ENCODE data around the gene ZNF205. TPM values are rescaled to one million over a fixed set of nuclear protein-coding genes. Genes with fewer than 3 reads are reported as not detected.

The ZNF205 gene
- polyA plus RNA-seq, 3 donors = 1.0 to 6.7 (median 1.3) TPM

GRCh38 chr16:3088450-3088849 is 23.9 kb upstream of the ZNF205 start:
- H3K4me2 ChIP-seq (replicated peaks; ENCODE audit: extremely low read depth, low read length, poor library complexity, severe bottlenecking) = no peak overlapping the region
- TF ChIP-seq, protein P1, sequence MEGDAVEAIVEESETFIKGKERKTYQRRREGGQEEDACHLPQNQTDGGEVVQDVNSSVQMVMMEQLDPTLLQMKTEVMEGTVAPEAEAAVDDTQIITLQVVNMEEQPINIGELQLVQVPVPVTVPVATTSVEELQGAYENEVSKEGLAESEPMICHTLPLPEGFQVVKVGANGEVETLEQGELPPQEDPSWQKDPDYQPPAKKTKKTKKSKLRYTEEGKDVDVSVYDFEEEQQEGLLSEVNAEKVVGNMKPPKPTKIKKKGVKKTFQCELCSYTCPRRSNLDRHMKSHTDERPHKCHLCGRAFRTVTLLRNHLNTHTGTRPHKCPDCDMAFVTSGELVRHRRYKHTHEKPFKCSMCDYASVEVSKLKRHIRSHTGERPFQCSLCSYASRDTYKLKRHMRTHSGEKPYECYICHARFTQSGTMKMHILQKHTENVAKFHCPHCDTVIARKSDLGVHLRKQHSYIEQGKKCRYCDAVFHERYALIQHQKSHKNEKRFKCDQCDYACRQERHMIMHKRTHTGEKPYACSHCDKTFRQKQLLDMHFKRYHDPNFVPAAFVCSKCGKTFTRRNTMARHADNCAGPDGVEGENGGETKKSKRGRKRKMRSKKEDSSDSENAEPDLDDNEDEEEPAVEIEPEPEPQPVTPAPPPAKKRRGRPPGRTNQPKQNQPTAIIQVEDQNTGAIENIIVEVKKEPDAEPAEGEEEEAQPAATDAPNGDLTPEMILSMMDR (IDR thresholded peaks at IDR 0.05) = no peak
- H3K4me1 ChIP-seq (ENCODE audit: control insufficient read depth in 1 of 2, insufficient read depth in 2 of 2, low read length in 2 of 2) = peaks cover 32% of the 10 kb centered on the region in 2 donors
- peaks cover 15% of the 10 kb centered on the region for H3K79me2 ChIP-seq (ENCODE audit: insufficient read depth, low read length)
- no peak overlapping the region for H3K4me3 Mint-ChIP-seq
- DNase-seq = no peak
- H3K27me3 ChIP-seq (ENCODE audit: control insufficient read depth in 2 of 2, insufficient read depth in 2 of 2, low read length in 2 of 2) = no peaks in the 10 kb centered on the region
- H3K9me3 Mint-ChIP-seq = no peaks in the 10 kb centered on the region
- peaks cover 0 to 16% of the 10 kb centered on the region in 2 donors for H3K36me3 Mint-ChIP-seq
- H2AFZ ChIP-seq (ENCODE audit: insufficient read depth, low read depth, low read length, poor library complexity, severe bottlenecking) = no peak overlapping the region
- intact Hi-C loops (cut with micrococcal nuclease) = no loop called here
- no peak overlapping the region for H3K27ac Mint-ChIP-seq
- H3K4me3 ChIP-seq (replicated peaks in 1 of 3; ENCODE audit: low read depth in 2 of 3, low read length in 3 of 3) = no peak overlapping the region
- WGBS (ENCODE audit: insufficient coverage) = 95% methylated on average over 6 of the region's 7 CpGs
- no peaks in the 10 kb centered on the region for H4K20me1 ChIP-seq (ENCODE audit: insufficient read depth, low read length)
- no peak overlapping the region for H3K27ac ChIP-seq (ENCODE audit: low read depth in 1 of 2, low read length in 2 of 2)
- H3K4me1 Mint-ChIP-seq = peaks cover 44% of the 10 kb centered on the region
- peaks cover 0 to 5% (median 0%) of the 10 kb centered on the region in 3 donors for H3K27me3 Mint-ChIP-seq (ENCODE audit: low read depth in 3 of 3)
- H3K9me3 ChIP-seq (replicated peaks in 1 of 2; ENCODE audit: control insufficient read depth in 1 of 2, insufficient read depth in 1 of 2, low read length in 2 of 2) = no peaks in the 10 kb centered on the region
- H3K36me3 ChIP-seq (replicated peaks in 1 of 2; ENCODE audit: control insufficient read depth in 1 of 2, insufficient read depth in 2 of 2, low read length in 2 of 2) = no peaks in the 10 kb centered on the region
- no peak overlapping the region for H3K9ac ChIP-seq (ENCODE audit: insufficient read depth, low read length, poor library complexity, severe bottlenecking)

GRCh38 chr16:3088925-3089716 is 23.3 kb upstream of the ZNF205 start:
- peaks cover 15% of the 10 kb centered on the region for H3K79me2 ChIP-seq (ENCODE audit: insufficient read depth, low read length)
- no peak overlapping the region for H3K9ac ChIP-seq (ENCODE audit: insufficient read depth, low read length, poor library complexity, severe bottlenecking)
- H3K4me1 ChIP-seq (ENCODE audit: control insufficient read depth in 1 of 2, insufficient read depth in 2 of 2, low read length in 2 of 2) = peaks cover 32% of the 10 kb centered on the region in 2 donors
- no peak overlapping the region for H3K27ac ChIP-seq (ENCODE audit: low read depth in 1 of 2, low read length in 2 of 2)
- H3K4me1 Mint-ChIP-seq = peaks cover 42% of the 10 kb centered on the region
- H2AFZ ChIP-seq (ENCODE audit: insufficient read depth, low read depth, low read length, poor library complexity, severe bottlenecking) = no peak overlapping the region
- no peak overlapping the region for H3K27ac Mint-ChIP-seq
- peaks cover 0 to 10% of the 10 kb centered on the region in 2 donors for H3K36me3 Mint-ChIP-seq
- H3K27me3 Mint-ChIP-seq (ENCODE audit: low read depth in 3 of 3) = peaks cover 0 to 5% (median 0%) of the 10 kb centered on the region in 3 donors
- intact Hi-C loops (cut with micrococcal nuclease) = no loop called here
- H4K20me1 ChIP-seq (ENCODE audit: insufficient read depth, low read length) = no peaks in the 10 kb centered on the region
- TF ChIP-seq, protein P1 (IDR thresholded peaks at IDR 0.05) = no peak
- no peaks in the 10 kb centered on the region for H3K9me3 Mint-ChIP-seq
- H3K36me3 ChIP-seq (replicated peaks in 1 of 2; ENCODE audit: control insufficient read depth in 1 of 2, insufficient read depth in 2 of 2, low read length in 2 of 2) = no peaks in the 10 kb centered on the region
- DNase-seq = no peak
- H3K9me3 ChIP-seq (replicated peaks in 1 of 2; ENCODE audit: control insufficient read depth in 1 of 2, insufficient read depth in 1 of 2, low read length in 2 of 2) = no peaks in the 10 kb centered on the region
- WGBS (ENCODE audit: insufficient coverage) = 97% methylated on average over 70 of the region's 71 CpGs
- no peak overlapping the region for H3K4me2 ChIP-seq (replicated peaks; ENCODE audit: extremely low read depth, low read length, poor library complexity, severe bottlenecking)
- H3K27me3 ChIP-seq (ENCODE audit: control insufficient read depth in 2 of 2, insufficient read depth in 2 of 2, low read length in 2 of 2) = no peaks in the 10 kb centered on the region
- no peak overlapping the region for H3K4me3 ChIP-seq (replicated peaks in 1 of 3; ENCODE audit: low read depth in 2 of 3, low read length in 3 of 3)
- H3K4me3 Mint-ChIP-seq = no peak overlapping the region
